Loucy (cell line): Measurements from ENCODE around the gene MYL11.

ENCODE experiments used
- EZH2phosphoT487 ChIP-seq: fragments of 200-600 bp; IDR thresholded peaks from 2 replicates; pipeline ENCODE4 v1.6.1; 2018; ENCODE audit warnings: antibody characterized with exemption, mild to moderate bottlenecking, moderate library complexity, borderline replicate concordance
- TF ChIP-seq, protein P1 (sequence below): fragments of 200-600 bp; sonication (generic); conservative IDR thresholded peaks from 2 replicates; pipeline ENCODE4 v1.5.1; 2014; ENCODE audit warnings: mild to moderate bottlenecking, antibody characterized with exemption, low read length

DNA sequence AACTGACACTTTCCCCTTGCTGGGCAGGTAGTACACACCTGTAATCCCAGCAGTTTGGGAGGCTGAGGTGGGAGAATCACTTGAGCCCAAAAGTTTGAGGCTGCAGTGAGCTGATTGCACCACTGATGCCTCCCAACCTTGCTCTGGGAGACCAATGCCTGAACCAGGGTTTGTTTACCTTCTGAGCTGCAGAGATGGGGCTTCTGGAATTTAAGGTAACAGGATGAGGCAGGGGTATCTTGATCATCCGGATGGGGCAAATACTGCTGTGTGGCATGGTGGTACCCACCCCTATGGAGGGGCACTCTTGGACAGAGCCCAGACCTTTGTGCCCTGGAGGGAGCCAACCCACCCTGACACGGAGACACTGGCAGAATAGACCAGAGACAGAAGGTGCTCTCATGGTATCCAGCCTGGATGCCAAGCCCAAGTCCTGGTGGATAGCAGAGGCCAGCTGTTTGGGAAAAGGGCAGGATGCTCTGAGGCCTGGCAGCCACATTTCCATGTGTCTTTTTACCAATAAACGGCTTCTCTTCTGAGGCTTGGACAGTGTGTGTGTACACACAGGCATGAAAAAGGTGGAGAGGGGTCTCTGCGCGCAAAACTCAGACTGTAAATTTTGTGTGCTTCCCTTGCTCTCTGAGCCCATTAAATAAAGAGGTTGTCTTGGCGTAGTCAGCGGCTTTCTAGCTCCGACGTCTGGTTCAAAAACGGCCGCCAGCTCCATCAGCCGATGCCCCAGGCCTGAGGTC is 25.0 kb downstream of the MYL11 start:
- TF ChIP-seq, protein P1, sequence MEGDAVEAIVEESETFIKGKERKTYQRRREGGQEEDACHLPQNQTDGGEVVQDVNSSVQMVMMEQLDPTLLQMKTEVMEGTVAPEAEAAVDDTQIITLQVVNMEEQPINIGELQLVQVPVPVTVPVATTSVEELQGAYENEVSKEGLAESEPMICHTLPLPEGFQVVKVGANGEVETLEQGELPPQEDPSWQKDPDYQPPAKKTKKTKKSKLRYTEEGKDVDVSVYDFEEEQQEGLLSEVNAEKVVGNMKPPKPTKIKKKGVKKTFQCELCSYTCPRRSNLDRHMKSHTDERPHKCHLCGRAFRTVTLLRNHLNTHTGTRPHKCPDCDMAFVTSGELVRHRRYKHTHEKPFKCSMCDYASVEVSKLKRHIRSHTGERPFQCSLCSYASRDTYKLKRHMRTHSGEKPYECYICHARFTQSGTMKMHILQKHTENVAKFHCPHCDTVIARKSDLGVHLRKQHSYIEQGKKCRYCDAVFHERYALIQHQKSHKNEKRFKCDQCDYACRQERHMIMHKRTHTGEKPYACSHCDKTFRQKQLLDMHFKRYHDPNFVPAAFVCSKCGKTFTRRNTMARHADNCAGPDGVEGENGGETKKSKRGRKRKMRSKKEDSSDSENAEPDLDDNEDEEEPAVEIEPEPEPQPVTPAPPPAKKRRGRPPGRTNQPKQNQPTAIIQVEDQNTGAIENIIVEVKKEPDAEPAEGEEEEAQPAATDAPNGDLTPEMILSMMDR: no peak
- no peak for TF ChIP-seq EZH2phosphoT487
